ENCODE measurements around the gene AGR3.

AGR3 gene

GRCh38 chr7:16826060-16826459 is 55.7 kb downstream of the AGR3 start:
- no peak for DNase-seq

- no peak for DNase-seq
These were observed 59.8 kb downstream of the AGR3 start for GRCh38 chr7:16822029-16822428.

- no peak for DNase-seq
These were observed 63.1 kb downstream of the AGR3 start for GRCh38 chr7:16818732-16819131.

GRCh38 chr7:16817536-16817935 is 64.2 kb downstream of the AGR3 start:
- DNase-seq, result peak; percentile 18

GRCh38 chr7:16816824-16817223 is 65.0 kb downstream of the AGR3 start:
- peak; percentile 57 for DNase-seq

GRCh38 chr7:16815001-16815400 is 66.8 kb downstream of the AGR3 start:
- peak; percentile 49 for DNase-seq

GRCh38 chr7:16813232-16813616 is 68.6 kb downstream of the AGR3 start:
- DNase-seq, result peak; percentile 13

GRCh38 chr7:16812542-16813231 is 69.1 kb downstream of the AGR3 start:
- DNase-seq, result no peak

- DNase-seq, result no peak
These were observed 70.2 kb downstream of the AGR3 start for GRCh38 chr7:16811551-16811950.

- no peak for DNase-seq
These were observed 71.2 kb downstream of the AGR3 start for GRCh38 chr7:16810573-16810972.

- DNase-seq, result no peak
These were observed 71.7 kb downstream of the AGR3 start for GRCh38 chr7:16810112-16810511.

Data from hematopoietic multipotent progenitor cell treated with erythropoietin and hydrocortisone succinate and interleukin-3 and kit ligand, for 4 days (in vitro differentiated cells).